Effector CD4-positive, alpha-beta T cell (primary cell): ENCODE measurements around the gene L3HYPDH.
A peak's percentile ranks its signal among the peaks of the same experiment; 100 is the strongest.

Experiments
- DNase-seq: peaks from one replicate; pipeline ENCODE4 v3.0.0-alpha.2; 2020
- total RNA-seq: gene quantifications from one replicate; lab custom pipeline; 2026; lab: John Stamatoyannopoulos, UW

Gene L3HYPDH
- total RNA-seq: 15.8 reads per million, percentile 41 among the genes with 10 or more reads in this experiment

- peak; percentile 98 for DNase-seq
Measured at GRCh38 chr14:59483819-59484638, at the start of gene L3HYPDH, which contains the start of gene JKAMP. L3HYPDH (minus strand) TSS chr14:59484408; CDS start chr14:59484316, 92 bp downstream. JKAMP (plus strand) TSS chr14:59484517; CDS start chr14:59484590, 73 bp downstream.

DNA sequence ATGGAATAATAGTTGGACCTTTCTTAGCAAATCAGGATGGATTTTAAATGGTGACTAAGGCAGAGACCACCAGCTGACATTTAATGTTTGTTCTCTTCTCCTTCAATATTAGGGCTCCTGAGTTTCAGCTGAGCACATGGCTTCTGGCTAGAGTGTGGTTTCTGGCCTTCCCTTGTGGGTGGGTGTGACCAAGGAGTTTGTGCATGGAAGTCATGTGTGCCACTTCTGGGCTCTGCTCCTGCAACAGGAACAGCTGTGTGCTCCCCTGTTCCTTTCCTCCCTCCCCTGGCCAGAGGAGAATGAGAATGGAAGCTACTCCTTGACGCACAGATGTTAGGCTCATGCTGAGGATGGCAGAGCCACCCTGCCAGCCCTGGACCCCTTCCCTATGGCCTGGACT is 48.2 kb upstream of the L3HYPDH start:
- no peak for DNase-seq

DNA sequence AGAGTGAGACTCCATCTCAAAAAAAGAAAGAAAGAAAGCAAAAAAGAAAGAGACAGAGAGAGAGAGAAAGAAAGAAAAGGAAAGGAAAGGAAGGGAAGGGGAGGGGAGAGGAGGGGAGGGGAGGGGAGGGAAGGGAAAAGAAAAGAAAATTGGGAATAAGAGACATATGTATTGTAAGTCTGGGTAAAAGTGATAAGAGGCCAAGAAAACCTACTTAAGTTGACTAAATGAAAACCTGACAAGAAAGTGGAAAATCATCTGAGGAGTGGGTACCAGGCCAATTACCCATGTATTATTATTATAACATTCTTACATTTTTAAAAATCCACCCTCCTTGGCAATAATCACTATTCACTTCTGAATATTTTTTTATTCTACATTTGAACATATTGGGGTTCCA is 46.1 kb upstream of the L3HYPDH start:
- no peak for DNase-seq

DNA sequence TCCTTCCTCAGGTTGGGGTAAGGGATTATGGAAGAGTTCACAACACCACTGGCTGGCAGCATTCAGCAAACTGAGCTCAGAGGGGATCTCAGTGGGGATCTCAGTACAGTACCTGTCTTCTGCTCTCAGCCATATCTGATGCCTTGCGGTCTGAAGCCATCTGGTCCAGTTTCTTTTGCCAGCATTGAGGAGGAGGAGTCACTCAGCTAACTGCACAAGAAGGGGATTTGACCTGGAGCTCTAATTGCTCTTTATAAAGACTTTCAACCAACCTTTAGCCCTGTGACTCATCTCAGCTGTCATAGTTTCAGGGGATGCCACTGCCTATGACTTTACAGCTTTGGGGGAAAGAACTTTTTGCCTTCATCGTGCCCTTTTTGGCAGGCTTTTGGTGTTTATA is 45.0 kb upstream of the L3HYPDH start:
- DNase-seq: no peak

DNA sequence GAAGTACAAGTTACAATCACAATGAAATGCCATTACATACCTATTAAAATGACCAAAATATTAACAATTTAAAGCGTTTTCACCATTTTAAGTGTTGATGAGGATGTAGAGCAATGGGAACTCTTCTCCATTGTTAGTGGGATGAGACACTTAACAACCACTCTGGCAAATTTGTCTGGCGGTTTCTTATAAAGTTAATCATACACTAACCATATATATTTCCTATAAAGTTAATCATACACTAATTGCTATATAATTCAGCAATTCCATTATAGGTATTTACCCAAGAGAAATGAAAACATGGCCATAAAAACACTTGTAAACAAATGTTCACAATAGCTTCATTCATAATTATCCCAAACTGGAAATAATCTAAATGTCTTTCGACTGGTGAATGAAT is 36.0 kb upstream of the L3HYPDH start:
- DNase-seq: no peak

DNA sequence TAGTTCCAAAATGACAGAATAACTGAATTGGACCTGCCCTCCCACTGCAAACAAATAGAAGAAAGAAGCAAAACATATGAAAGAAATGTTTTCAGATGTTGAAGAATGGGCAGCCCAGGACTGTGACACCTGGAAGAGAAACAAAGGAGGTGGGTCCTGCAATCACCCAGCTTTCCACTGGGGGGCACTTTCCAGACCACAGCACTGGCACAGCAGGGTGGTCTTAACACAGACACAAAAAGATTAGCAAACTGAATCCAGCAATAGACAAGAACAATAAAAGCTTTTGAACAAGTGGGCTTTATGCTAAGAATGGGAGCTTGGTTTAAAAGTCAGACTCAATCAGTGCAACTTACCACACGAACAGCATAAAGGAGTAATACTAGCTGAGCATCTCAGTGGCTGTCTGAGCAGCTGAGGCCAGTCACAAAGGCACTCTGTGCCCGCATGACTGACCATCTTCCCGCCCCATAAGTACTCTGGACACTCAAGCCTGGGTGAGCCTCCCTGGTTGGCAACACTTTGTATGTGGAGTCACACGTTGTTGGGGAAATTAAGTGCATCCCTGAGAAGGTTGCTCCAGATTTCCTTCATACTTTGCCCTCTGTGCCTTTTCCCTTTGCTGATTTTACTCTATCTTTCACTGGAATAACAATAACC is 27.8 kb upstream of the L3HYPDH start:
- DNase-seq: no peak

GRCh38 chr14:59510966-59511365 is 26.8 kb upstream of the L3HYPDH start:
- no peak for DNase-seq

GRCh38 chr14:59510001-59510400 is 25.8 kb upstream of the L3HYPDH start:
- DNase-seq: no peak

GRCh38 chr14:59509101-59509500 is 24.9 kb upstream of the L3HYPDH start:
- DNase-seq: no peak

GRCh38 chr14:59507752-59508103 is 23.5 kb upstream of the L3HYPDH start:
- no peak for DNase-seq

GRCh38 chr14:59507063-59507751 is 23.0 kb upstream of the L3HYPDH start:
- peak; percentile 33 for DNase-seq

DNA sequence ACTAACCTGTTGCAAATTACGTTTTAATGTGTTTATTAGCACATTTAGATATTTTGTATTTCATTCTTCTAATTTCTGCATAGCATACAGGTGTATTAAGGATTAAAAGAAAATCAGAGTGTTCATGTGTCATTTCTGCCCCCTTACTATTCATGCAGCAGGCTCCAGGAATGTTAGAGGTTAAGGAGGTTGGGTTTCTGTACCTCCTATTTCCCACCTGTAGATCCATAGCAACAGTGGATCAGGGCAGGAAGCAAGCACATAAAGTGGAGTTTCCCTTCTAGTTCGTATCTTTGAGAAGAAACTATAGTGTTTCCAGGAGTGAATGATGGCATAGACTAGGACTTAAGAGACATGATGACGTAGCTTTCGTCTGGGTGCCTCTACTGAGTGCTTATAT is 19.0 kb upstream of the L3HYPDH start:
- no peak for DNase-seq

DNA sequence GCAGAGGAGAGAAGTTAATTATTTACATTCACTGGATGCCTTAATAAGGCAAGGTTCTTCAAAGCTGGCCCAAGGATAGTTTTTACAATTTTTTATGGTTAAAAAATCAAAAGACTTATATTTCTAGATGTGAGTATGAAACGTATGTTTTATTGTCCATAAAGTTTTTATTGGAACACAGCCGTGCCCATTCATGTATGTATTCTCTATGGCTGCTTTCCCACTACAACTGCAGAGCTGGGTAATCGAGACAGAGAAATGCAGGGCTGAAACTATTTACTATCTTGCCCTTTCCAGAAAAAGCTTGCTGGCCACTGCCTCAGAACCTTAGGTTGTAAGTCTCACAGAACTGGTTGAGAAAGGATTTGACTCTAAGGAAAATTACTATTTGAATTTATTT is 16.5 kb upstream of the L3HYPDH start:
- DNase-seq: no peak

DNA sequence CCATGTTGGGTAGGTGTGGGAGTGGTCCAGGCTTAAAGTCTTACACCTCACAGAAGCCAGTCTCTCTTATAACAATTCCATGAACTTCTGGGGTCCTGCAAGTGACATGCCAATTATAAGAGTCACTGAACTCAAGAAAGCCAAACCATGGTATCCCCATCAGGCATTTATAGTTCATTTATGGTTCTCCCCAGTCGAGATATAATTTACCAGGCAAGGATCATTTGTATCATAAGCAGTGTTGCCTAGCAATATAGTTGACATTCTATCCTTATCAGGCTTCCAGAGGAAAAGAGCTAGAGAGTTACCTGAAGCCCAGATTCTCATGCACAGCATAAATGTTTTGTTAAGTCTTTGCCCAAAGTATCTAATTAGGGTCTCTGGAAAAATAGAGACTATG is 8.2 kb upstream of the L3HYPDH start:
- DNase-seq: no peak

- no peak for DNase-seq
Measured at GRCh38 chr14:59490756-59491155, 6.5 kb upstream of the L3HYPDH start.

GRCh38 chr14:59484639-59485175 is 499 bp upstream of the L3HYPDH start:
- DNase-seq: no peak

- DNase-seq: peak; percentile 3
Measured at GRCh38 chr14:59483363-59483762, 845 bp downstream of the L3HYPDH start.

DNA sequence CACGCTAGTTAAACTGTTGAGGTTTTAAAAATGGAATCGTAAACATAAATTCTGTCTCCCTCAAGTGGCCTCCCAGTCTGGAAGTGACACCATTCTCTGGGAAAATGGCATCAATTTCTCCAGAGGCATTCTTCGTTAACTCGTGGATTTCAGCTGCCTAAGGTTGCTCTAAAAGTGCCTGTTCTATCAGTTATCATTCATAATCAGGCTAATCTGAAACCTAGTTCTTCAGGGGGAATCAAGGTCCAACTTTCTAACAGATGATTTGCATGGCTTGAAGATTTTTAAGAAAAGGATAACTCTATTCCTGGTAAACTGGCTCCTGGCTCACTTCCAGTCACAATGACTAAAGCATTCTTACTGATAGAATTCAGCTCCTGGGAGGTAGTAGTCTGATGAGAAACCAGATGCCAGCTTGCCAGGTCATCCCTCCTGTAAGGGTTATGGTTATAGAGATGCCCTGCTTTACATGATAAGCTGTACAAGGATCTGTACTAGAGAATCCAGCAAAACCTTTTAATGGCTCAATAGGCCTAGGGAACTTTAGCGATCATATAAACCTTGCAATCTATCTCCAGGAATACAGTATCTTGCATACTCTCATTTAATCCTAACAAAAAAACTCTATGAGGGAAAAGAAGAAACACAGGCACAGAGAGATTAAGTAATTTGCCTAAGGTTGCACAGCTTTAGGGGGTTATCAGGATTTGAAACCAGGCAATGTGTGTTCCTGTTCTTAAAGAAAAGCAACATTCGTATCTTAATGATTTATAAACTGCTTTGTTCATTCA is 1.5 kb downstream of the L3HYPDH start:
- no peak for DNase-seq

DNA sequence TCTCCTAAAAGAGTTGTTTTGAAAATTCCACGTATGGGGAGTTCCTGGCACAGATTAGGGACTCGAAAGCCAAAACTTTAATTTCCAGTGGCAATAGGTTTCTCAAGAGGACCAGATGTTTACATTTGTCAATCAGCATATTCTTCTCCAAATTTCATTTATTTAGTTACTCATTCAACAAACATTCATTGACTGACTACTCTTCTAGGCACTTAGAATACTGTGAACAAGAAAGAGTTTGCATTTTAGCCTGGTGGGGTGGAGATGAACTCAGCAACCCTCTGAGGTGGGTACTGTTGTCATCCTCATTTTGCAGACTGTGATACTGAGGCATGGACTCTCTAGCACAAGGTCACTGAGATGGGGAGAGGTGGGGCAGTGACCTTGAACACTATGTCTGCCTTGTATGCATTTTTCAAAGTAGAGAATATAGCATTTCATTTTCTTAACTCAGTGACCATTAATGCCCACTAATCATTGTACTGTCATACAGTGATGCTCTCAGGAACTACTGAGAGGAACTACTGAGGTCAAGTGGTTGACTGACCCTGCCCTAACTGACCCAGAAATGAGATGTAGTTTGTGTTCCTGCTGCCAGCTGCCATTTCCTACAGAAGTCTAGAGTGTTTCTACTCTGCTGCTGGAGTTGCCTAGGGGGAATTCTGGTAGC is 2.2 kb downstream of the L3HYPDH start:
- no peak for DNase-seq

GRCh38 chr14:59481407-59481806 is 2.8 kb downstream of the L3HYPDH start:
- no peak for DNase-seq

DNA sequence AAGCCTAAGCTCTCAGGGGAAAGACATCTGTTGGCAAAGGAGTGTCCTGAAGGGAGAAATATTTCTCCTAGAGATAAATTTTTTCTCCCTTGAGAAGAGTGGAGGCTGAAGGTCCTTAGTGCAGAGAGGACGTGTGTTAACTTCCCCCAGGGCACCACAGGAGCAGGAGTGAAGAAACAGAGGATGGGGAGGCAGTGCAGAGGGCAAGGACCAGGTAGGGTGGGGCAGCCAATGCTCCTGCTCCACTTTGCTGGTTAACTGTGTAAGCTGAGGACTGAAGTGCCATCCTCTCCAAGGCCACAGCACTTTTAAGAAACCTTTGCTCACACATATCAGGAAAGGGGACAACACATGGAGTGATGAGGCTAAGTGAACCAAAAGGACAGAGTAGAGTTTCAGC is 4.0 kb downstream of the L3HYPDH start:
- no peak for DNase-seq

DNA sequence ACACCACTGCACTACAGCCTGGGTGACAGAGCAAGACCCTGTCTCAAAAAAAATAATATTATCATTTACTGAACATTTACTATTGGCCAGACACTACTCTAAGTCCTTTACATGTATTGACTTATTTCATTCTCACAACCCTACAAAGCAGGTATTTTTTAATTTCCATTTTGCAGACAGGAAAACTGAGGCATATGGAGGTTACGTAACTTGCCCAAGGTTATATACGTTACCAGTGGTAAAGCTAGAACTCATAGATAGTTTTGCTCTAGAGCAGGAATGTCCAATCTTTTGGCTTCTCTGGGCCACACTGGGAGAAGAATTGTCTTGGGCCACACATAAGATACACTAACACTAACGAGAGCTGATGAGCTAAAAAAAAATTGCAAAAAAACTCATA is 5.7 kb downstream of the L3HYPDH start:
- DNase-seq: no peak
